ENCODE data around the gene F7.

The F7 gene

DNA sequence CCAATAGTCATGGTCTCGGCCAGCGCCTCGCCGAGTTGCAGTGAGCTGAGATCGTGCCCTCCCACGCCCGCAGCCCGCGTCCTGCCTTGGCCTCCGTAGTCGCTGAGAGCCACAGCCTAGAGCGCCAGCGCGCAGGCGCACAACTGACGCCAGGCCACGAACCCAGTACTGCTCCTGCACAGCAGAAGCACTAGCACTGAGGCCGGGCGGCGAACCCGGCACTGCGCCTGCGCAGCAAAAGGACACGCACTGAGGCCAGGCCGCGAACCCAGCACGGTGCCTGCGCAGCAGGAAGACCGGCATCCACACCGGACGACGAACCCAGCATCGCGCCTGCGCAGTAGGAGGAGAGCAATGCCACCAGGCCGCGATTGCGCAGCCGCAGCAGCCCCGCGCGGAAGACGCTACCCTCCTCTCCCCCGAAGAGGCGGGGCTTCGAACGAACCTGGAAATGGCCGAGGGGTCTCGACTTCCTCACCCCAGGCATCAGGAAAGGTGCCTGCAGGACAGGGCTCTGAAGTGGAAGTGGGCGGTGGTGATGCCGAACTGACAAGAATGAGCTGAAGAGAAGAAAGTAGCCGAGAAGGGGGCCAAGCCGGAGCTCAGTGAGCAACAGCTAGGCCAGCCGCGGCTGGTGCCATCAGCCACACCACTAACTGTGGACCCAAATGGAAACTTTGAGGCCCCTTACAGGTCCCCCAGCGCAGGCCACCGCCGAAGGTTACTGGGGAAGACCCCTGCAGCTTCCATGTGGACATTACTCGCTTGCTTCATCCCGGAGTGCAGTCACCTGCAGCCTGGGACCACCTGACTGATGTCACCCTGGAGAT, 24.5 kb downstream of the F7 start:
- no peak for DNase-seq (ENCODE audit: extremely low read depth in 1 of 2, low read depth in 1 of 2)

DNA sequence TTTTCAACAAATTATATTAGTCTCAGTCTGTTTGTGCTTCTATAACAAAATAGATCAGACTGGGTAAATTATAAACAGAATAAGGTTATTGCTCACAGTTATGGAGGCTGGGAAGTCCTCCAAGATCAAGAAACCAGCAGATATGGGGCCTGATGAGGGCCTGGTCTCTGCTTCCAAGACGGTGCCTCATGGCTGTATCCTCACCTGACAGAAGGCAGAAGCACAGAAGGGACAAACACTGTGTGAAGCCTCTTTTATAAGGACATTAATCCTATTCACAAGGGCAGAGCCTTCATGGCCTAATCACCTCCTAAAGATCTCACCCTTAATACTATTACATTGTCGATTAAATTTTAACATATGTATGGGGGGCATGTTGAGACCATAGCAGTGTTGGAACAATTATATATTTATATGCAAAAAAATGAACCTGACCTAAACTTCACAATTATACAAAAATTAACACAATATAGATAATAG, 29.7 kb downstream of the F7 start:
- no peak for DNase-seq (ENCODE audit: extremely low read depth in 1 of 2, low read depth in 1 of 2)

DNA sequence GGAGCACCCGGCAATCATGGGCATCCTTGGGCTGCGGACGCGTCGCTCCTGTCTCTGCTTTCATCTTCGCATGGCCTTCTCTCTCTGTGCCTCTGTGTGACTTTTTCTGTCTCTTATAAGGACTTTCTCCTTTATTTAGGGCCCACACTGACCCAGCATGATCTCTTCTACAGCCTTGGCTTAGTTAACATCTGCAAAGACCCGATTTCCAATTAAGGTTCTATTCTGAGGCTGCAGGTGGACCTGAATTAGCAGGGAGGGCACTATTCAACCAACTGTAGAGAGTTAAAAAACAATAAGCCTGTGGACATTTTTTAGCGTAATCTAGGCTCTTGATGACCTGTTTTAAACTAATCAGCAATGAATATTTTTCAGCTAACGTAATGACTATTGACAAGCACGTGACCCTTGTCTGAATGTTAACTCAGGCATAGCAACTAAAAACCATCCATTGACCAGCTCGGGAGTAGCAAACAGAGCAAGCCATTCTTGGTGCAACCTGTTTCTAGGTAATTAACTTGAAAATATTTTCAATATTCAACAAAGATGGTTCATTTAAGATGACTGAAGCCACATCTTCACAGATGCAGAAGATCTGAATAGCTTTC, 32.2 kb downstream of the F7 start:
- no peak for DNase-seq (ENCODE audit: extremely low read depth in 1 of 2, low read depth in 1 of 2)

- no peak for DNase-seq (ENCODE audit: extremely low read depth in 1 of 2, low read depth in 1 of 2)
These were observed 33.4 kb downstream of the F7 start for GRCh38 chr13:113138792-113139551.

GRCh38 chr13:113139577-113139976, 34.0 kb downstream of the F7 start:
- no peak for DNase-seq (ENCODE audit: extremely low read depth in 1 of 2, low read depth in 1 of 2)

DNA sequence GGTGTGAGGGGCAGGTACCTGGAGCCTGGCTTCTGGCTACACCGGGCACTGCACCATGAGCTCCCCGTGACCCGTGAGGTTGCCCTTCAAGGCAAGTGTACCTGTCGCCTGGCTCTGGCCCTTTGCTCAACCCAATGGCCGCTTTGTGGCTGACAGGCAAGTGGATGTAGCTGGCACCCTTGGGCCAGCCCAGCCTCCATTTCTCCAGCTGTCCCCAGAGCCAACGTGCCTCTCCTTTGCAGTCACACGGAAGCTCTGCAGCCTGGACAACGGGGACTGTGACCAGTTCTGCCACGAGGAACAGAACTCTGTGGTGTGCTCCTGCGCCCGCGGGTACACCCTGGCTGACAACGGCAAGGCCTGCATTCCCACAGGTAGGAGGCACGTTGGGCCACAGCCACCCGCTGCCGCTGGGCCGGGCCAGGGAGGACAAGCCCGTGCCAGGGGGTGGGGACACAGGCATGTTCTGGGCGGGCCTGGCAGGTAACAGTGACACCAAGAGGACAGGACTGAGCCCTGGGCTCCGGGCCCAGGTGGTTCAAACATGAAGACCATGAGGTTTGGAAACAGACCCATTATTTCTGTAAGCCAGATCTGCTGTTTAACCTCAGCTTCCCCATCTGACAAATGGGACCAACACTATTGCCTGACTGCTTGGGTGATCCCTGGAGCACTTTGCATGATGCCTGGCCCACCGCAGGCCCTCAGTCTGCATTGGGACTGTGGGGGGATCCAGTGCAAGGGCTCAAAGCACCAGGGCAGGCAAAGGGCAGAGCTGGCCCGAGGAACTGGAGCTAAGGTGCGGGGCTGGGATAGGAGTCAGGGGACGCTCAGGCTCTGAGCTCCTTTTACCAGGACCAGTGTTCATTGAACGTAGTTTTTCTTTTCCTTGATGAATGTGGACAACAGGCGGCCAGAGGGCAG, 35.3 kb downstream of the F7 start:
- no peak for DNase-seq (ENCODE audit: extremely low read depth in 1 of 2, low read depth in 1 of 2)

DNA sequence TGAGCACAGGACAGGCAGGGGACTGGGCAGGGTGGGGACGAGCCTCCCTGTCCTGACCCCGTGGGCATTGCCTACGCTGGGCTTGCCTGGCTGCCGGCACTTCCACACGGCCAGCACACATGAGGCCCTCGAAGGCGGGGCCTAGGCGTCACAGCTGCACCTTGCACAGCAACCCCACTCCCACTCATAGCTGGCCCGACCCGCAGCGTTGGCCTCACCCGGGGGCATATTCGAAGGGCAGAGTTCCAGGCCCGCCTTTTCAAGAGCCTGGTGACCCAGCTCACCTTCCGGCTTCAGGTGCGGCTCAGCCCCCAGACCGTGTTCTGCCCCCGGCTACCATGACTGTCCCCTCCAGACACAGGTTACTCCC, 36.0 kb downstream of the F7 start:
- DNase-seq (ENCODE audit: extremely low read depth in 1 of 2, low read depth in 1 of 2) = no peak

DNA sequence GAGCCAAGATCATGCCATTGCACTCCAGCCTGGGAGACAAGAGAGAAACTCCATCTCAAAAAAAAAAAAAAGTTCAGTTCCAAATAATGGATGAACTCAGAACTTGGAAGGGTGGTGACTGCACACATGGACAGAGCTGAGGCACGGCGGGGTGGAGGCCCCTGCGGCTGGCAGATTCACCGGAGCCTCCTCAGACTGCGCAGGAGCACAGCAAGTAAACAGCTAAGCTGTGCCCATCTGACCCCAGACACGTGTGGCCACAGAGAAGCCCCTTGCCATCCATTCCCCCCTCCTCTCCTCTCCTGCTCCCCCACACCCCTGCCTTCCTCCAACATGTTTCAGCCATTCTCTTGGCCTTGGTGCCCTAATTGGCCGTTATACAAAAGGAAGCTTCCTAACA, 37.3 kb downstream of the F7 start:
- DNase-seq (ENCODE audit: extremely low read depth in 1 of 2, low read depth in 1 of 2) = no peak

- no peak for DNase-seq (ENCODE audit: extremely low read depth in 1 of 2, low read depth in 1 of 2)
These were observed 38.1 kb downstream of the F7 start for GRCh38 chr13:113143466-113144254.

DNA sequence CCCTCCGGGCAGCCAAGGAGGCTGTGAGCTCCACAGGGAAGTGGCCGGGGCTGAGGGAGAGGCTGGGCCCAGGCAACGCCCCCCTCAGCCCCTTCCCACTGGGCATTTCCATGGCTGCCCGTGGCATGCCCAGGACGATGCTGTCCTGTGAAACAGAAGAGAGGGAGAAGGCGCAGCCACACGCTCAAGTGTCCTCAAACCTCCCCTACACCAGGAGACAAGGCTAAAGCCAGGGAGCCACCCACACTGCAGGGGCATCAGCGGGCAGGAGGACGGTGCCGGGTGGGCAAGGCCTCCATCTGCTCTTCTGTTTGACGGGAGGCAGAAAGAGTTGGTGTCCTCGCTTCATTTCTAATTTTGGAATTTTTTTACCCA, 38.7 kb downstream of the F7 start:
- DNase-seq (ENCODE audit: extremely low read depth in 1 of 2, low read depth in 1 of 2) = no peak

GRCh38 chr13:113145496-113145895, 39.9 kb downstream of the F7 start:
- DNase-seq (ENCODE audit: extremely low read depth in 1 of 2, low read depth in 1 of 2) = peak in 1 of 2 donors; percentile 50

DNA sequence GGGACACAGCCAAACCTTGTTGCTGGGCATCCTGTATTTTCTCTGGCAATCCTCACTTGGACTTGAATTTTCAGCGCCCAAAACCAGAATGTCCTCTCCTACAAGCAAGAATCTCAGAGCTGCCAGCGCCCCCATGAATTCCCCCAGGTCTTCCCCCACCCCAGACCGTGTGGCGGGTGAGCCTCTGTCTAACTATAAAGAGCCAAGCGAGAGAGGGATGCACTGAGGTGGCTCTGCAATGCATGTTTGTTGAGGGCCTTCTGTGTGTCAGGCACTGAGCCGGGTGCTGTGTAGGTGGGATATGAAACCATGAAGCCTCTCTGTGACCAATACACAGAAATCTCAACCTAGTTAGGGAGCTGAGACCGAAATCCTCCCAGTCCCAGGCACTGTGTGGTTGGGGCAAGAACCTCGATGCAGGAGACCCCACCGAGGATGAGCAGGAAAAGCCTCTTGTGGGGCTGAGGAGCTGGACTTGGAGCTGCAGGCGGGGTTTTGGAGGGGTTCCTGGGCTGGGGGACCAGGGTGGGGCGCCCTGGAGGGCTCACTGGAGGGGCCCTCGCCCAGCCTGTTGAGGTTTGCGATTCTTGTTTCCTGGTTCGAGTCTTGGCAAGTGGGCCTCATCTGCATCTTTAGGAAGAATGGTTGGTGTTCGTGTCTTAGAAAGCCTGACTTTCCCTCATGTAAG, 40.5 kb downstream of the F7 start:
- DNase-seq (ENCODE audit: extremely low read depth in 1 of 2, low read depth in 1 of 2) = no peak

DNA sequence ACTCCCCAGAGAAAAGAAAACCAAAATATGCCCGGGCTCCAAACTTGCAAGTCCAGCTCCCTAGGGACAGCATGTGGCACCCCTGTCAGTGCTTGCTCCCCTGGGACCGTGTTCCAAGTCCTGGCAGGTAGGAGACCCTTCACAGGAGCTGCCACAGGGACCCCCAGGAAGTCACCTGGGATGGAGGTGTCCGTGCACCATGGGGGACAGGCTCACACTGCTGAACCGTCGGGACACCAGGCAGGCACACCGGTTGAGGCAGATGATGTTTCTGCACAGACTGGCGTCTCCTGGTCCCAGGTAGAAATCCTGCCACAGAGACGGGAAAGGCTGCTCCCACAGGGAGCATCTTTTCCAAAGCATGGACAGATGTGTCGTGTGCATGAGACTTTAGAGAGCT, 41.2 kb downstream of the F7 start:
- no peak for DNase-seq (ENCODE audit: extremely low read depth in 1 of 2, low read depth in 1 of 2)

- DNase-seq (ENCODE audit: extremely low read depth in 1 of 2, low read depth in 1 of 2) = no peak
These were observed 41.6 kb downstream of the F7 start for GRCh38 chr13:113147206-113147605.

- DNase-seq (ENCODE audit: extremely low read depth in 1 of 2, low read depth in 1 of 2) = no peak
These were observed 42.8 kb downstream of the F7 start for GRCh38 chr13:113148407-113148806.

DNA sequence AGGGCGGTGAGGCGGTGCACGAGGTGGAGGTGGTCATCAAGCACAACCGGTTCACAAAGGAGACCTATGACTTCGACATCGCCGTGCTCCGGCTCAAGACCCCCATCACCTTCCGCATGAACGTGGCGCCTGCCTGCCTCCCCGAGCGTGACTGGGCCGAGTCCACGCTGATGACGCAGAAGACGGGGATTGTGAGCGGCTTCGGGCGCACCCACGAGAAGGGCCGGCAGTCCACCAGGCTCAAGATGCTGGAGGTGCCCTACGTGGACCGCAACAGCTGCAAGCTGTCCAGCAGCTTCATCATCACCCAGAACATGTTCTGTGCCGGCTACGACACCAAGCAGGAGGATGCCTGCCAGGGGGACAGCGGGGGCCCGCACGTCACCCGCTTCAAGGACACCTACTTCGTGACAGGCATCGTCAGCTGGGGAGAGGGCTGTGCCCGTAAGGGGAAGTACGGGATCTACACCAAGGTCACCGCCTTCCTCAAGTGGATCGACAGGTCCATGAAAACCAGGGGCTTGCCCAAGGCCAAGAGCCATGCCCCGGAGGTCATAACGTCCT, 43.4 kb downstream of the F7 start:
- no peak for DNase-seq (ENCODE audit: extremely low read depth in 1 of 2, low read depth in 1 of 2)

GRCh38 chr13:113149711-113150549, 44.3 kb downstream of the F7 start:
- DNase-seq (ENCODE audit: extremely low read depth in 1 of 2, low read depth in 1 of 2) = no peak

All from stimulated activated CD8-positive, alpha-beta memory T cell treated with anti-CD3 and anti-CD28 coated beads, Interleukin-7, amount 100 ng/mL, for 48 hours (primary cell).